Ramos (cell line): ENCODE results near the gene ZNF581.

Experiments
- in situ Hi-C: fragments of 300-500 bp; cut with MboI; formaldehyde crosslinking; loops from one replicate; pipeline ENCODE4 v1.14.3; 2022; ENCODE audit warnings: low sequenced_read_pairs; ENCODE audit not compliant: unreplicated experiment

Gene ZNF581

GRCh38 chr19:55609326-55609725 lies 34.1 kb upstream of the ZNF581 start:
- in situ Hi-C loops = no loop called here

GRCh38 chr19:55611300-55611982 lies 32.0 kb upstream of the ZNF581 start:
- in situ Hi-C loops = no loop called here

DNA sequence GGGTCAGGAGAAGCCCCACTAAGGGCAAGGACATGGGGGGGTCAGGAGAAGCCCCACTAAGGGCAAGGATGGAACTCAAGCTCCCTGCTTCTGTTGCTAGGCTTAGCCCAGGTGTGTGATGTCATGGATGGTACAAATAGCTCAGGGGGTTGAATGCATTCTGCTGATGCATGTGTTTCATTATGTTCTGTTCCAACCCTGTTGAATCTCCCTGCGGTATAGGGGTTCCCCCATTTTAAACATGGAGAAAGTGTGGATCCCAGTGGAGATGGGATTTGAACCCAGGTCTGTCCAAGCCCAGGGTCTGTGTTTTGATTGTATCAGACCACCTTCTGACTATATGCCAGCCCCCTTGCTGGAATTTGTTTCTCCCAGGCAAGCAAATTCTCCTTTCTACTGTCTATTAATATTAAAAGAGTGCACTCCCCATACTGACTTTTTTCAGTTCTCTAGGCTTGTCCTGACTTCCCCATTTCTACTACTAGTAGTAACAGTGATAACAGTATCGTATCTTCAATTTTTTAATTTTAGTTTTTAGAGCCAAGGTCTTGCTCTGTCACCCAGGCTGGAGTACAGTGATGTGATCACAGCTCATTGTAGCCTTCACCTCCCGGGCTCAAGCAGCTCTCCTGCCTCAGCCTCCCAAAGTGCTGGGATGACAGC lies 31.3 kb upstream of the ZNF581 start:
- in situ Hi-C loops = no loop called here

DNA sequence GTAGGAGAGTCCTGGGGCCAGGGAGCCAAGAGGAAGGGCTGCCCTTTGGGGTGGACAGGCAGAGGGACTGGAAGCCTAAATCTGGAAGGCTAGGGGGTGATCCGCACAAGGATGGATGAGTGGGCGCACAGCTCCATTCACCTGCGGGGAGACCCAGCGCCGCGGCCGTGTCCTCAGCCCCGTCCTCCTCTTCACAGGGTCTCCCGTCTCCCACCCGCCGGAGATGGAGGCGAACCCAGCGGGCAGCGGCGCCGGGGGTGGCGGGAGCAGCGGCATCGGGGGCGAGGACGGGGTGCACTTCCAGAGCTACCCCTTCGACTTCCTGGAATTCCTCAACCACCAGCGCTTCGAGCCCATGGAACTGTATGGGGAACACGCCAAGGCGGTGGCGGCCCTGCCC lies 30.1 kb upstream of the ZNF581 start:
- in situ Hi-C loops = no loop called here

DNA sequence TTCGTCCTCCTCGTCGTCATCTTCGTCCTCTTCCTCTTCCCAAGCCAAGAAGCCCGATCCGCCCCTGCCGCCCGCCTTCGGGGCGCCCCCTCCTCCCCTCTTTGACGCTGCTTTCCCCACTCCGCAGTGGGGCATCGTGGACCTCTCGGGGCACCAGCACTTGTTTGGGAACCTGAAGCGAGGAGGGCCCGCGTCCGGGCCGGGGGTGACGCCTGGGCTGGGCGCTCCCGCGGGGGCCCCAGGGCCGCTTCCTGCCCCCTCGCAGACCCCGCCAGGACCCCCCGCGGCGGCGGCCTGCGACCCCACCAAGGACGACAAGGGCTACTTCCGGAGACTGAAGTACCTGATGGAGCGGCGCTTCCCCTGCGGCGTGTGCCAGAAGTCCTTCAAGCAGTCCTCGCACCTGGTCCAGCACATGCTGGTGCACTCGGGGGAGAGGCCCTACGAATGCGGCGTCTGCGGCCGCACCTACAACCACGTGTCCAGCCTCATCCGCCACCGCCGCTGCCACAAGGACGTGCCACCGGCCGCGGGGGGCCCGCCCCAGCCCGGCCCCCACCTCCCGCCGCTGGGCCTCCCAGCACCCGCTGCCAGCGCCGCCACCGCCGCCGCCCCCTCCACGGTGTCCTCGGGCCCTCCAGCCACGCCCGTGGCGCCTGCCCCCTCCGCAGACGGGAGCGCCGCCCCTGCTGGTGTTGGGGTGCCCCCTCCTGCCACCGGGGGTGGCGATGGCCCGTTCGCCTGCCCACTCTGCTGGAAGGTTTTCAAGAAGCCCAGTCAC lies 29.3 kb upstream of the ZNF581 start:
- in situ Hi-C loops = no loop called here

GRCh38 chr19:55614711-55615542 lies 28.5 kb upstream of the ZNF581 start:
- in situ Hi-C loops = no loop called here

DNA sequence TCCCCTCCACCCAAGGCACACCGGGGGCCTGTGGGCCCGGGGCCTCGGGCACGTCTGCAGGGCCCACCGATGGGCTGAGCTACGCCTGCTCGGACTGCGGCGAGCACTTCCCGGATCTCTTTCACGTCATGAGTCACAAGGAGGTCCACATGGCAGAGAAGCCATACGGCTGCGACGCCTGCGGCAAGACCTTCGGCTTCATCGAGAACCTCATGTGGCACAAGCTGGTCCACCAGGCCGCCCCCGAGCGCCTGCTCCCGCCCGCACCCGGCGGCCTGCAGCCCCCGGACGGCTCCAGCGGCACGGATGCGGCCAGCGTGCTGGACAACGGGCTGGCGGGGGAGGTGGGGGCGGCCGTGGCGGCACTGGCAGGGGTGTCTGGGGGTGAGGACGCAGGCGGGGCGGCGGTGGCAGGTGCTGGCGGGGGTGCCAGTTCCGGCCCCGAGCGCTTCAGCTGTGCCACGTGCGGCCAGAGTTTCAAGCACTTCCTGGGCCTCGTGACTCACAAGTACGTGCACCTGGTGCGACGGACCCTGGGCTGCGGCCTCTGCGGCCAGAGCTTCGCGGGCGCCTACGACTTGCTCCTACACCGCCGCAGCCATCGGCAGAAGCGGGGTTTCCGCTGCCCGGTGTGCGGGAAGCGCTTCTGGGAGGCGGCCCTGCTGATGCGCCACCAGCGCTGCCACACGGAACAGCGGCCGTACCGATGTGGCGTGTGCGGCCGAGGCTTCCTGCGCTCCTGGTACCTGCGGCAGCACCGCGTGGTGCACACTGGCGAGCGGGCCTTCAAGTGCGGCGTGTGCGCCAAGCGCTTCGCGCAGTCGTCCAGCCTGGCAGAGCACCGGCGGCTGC lies 27.7 kb upstream of the ZNF581 start:
- in situ Hi-C loops = no loop called here

- in situ Hi-C loops = no loop called here
These were observed 27.0 kb upstream of the ZNF581 start for GRCh38 chr19:55616395-55616875.

DNA sequence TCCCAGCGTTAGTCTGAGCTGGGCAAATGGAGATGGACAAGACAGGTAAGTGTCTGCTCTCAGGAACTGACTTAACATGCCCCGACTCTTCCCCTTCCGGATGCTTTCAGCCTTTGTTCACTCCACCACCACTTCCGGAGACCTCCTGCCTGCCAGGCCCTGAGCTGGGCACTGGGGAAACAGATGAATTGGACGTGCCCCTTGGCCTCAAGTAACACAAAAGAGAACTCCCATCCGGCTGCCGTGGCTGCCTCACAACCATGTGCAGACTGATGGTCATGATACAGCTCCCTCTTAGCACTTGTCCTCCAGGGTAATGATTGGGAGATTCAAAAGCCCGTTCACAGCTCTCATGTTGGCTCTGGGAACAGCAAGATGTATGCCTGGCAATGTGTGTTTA lies 26.0 kb upstream of the ZNF581 start:
- in situ Hi-C loops = no loop called here

DNA sequence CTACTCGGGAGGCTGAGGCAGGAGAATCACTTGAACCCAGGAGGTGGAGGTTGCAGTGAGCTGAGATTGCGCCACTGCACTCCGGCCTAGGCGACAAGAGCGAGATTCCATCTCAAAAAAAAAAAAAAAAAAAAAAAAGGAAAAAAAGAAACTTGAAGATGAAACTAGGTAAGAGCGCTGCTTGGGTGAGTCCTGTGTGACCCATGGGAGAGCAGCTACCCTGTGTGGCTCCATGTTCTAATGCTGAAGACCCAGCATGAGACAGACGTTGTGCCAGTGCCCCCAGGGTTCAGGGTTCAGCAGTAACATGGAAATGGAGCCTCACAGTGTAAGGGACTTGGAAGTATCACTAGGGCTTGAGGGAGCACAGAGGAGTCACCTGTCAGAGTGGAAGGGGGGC lies 25.0 kb upstream of the ZNF581 start:
- in situ Hi-C loops = no loop called here

- in situ Hi-C loops = no loop called here
These were observed 24.2 kb upstream of the ZNF581 start for GRCh38 chr19:55619286-55619685.

GRCh38 chr19:55620410-55621204 lies 22.8 kb upstream of the ZNF581 start:
- in situ Hi-C loops = no loop called here

DNA sequence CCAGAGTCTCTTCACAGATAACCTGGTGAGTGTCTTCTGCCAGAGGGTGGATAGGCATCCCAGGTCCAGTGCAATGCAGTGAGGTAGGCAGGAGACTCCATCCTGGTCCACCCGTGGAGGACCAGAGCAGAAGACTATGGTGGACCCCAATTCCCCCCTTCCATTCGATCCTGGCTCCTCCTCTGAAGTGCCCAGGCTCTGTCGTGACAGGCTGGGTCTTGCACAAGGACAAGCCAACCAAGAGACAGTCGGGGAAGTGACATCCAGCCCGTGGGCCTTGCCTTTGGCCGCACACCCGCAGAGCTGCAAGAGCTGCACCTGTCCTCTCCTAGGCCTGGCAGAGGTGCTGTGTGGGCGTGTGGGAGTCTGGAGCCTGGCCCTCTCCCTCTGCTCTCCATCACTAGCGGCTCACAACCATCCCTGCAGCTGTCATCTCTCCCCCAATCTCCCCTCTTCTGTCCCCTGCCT lies 22.2 kb upstream of the ZNF581 start:
- in situ Hi-C loops = no loop called here

- in situ Hi-C loops = no loop called here
These were observed 21.7 kb upstream of the ZNF581 start for GRCh38 chr19:55621673-55622231.

DNA sequence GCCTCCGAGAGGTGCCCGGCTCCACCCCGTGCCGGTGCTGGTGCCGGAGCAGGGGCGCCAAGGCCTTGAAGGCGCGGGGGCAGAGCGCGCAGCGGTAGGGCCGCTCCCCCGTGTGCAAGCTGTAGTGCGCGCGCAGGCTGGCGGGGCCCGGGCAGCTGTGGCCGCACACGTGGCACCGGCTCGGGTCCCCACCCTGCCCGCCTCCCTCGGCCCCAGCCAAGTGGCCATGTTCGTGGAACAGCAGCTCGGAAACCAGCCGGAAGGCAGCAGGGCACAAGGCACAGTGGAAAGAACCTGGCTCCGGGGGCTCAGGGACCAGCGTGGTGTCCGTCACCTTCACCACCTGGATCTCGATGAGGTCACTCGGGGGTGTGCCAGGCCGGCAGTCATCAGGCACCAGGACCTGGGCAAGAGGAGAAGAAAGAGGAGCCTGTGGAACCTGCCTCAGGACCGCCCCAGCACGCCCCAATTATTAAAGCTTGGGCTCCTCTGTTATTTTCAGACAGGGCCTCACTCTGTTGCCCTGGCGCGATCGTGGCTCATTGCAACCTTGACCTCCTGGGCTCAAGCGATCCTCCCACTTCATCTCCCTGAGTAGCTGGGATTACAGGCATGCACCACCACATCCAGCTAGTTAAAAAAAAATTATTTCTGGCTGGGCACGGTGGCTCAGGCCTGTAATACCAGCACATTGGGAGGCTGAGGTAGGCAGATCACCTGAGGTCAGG lies 21.0 kb upstream of the ZNF581 start:
- in situ Hi-C loops = no loop called here

- in situ Hi-C loops = no loop called here
These were observed 20.3 kb upstream of the ZNF581 start for GRCh38 chr19:55623130-55623529.

GRCh38 chr19:55623561-55623960 lies 19.9 kb upstream of the ZNF581 start:
- in situ Hi-C loops = no loop called here
